Retinal pigment epithelial cell (primary cell): ENCODE results near the gene PTN.

Source experiments
- DNase-seq: peaks from one replicate; pipeline ENCODE4 v3.0.0-alpha.2; 2010; ENCODE audit warnings: low read depth
- H3K4me3 ChIP-seq: 2 replicates; pipeline ENCODE4 v1.5.1; 2011; ENCODE audit warnings: mild to moderate bottlenecking, low read length, control low read depth, moderate library complexity
- CTCF ChIP-seq: conservative IDR thresholded peaks from 2 replicates; pipeline ENCODE4 v1.5.1; 2011; ENCODE audit warnings: low read depth, low read length, control low read depth, inconsistent platforms

Gene PTN

DNA sequence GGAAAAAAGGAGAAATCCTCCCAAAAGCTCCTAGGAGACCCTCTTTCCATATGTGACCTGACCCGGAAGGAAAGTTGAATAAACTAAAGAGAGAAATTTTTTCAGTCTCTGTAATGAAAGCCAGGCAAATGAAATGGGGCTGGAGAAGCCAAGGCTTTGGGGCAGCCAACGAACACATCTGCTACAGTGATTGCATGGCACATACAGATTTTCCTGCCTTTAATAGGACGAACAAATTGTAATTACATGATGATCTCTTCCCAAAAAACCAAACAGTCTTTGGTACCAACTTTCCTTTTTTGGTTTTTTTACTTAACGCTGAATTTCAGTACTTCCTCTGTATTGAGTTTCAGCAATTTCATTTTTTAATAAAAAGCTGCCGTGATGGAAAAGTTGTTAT, 23.5 kb upstream of the PTN start:
- DNase-seq: no peak
- no peak for TF ChIP-seq CTCF
- no peak overlapping the region for H3K4me3 ChIP-seq

DNA sequence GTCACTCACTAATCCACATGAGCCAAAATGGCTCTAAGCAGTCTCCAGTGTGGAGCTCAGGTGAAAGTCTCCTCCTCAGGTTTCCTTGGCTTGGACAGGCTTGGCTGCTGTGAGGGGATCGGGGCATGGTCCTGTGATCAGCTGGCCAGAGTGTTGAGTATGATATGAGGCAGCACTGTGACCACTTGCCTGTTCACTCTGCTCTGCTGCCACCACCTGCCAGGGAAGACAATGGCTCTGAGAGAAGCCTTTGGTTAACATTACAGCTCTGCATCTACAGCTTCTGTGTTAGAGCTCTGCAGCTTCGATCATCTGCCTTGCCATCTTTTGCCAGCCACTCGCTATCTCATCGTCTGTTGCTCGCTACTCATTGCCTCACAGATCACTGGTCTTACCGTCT, 20.1 kb upstream of the PTN start:
- TF ChIP-seq CTCF: no peak
- H3K4me3 ChIP-seq: no peak overlapping the region
- DNase-seq: no peak

GRCh38 chr7:137360087-137360679, 16.6 kb upstream of the PTN start:
- H3K4me3 ChIP-seq: no peak overlapping the region
- no peak for DNase-seq
- no peak for TF ChIP-seq CTCF

DNA sequence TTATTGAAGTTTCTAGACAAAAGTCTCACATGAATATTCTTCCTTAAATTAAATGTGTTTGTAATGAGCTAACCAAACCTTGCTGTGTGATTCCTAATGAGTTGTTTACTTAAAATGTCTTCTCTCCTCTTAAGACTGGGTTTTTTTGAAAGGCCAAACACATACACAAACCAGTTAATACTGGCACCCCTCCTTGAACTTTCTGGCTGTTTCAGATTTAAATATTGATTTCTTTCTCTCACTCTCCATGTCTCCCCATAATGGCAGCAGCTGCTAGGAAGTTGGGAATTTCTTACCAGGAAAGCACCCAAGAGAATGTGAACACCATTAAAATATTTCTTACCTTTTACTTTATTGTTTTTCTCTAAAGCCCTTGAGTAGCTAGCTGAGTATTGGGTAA, 11.4 kb upstream of the PTN start:
- H3K4me3 ChIP-seq: no peak overlapping the region
- no peak for TF ChIP-seq CTCF

DNA sequence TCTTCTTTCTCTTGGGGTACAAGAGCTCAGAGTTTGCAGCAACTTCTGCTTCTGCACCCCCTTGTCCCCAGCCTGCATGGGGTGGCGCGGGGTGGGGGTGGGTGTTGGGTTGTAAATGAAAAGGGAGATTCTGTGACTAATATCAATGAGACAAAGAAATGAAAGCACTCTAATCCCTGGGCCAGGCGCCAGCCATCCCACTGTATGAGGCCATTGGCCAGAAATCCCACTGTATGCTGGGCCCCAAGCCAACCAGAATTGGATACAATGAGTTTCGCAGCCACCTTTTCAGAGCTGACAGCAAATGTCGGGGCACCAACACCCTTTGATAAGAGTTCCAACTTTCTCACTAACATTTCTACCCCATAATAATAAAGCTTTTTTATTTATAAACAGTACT, 10.9 kb upstream of the PTN start:
- no peak overlapping the region for H3K4me3 ChIP-seq
- DNase-seq: no peak

More for the DNA sequence above, 11.4 kb upstream of the PTN start:
- no peak for DNase-seq

GRCh38 chr7:137351941-137352340, 8.4 kb upstream of the PTN start:
- TF ChIP-seq CTCF: no peak
- no peak overlapping the region for H3K4me3 ChIP-seq
- no peak for DNase-seq

More for the DNA sequence above, 10.9 kb upstream of the PTN start:
- TF ChIP-seq CTCF: no peak

DNA sequence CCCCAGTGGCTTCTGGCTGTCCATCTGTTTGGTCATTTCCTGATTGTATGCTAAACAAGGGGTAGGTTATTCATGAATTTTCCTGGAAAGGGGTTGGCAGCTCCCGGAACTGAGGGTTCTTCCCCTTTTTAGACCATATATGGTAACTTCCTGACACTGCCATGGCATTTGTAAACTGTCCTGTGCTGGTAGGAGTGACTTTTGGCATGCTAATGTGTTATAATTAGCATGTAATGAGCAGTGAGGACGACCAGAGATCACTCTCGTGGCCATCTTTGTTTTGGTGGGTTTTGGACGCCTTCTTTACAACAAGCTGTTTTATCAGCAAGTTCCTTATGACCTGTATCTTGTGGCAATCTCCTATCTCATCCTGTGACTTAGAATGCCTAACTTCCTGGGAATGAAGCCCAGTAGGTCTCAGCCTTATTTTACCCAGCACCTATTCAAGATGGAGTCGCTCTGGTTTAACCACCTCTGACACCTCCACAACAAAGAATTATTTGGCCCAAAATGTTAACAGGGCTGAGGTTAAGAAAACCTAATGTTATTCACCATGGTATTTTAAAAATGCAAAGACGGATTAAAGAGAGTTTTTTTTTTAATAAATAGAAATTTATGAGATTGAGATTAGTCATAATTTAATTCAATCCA, 2.4 kb upstream of the PTN start:
- no peak for TF ChIP-seq CTCF
- no peak overlapping the region for H3K4me3 ChIP-seq
- DNase-seq: no peak
